DMS79 treated with DMSO at 0.1 percent for 48 hours (cell line): Measurements from ENCODE around the gene RNASE4.
"Not testable (repeated sequence)": the region's sequence is repeated elsewhere in the genome, so short reads cannot be mapped to it uniquely, and the experiment has no call there.

Experiments used
- DNase-seq: peaks from one replicate; lab custom pipeline; 2025; lab: John Stamatoyannopoulos, UW

The RNASE4 gene, protein sequence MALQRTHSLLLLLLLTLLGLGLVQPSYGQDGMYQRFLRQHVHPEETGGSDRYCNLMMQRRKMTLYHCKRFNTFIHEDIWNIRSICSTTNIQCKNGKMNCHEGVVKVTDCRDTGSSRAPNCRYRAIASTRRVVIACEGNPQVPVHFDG

DNA sequence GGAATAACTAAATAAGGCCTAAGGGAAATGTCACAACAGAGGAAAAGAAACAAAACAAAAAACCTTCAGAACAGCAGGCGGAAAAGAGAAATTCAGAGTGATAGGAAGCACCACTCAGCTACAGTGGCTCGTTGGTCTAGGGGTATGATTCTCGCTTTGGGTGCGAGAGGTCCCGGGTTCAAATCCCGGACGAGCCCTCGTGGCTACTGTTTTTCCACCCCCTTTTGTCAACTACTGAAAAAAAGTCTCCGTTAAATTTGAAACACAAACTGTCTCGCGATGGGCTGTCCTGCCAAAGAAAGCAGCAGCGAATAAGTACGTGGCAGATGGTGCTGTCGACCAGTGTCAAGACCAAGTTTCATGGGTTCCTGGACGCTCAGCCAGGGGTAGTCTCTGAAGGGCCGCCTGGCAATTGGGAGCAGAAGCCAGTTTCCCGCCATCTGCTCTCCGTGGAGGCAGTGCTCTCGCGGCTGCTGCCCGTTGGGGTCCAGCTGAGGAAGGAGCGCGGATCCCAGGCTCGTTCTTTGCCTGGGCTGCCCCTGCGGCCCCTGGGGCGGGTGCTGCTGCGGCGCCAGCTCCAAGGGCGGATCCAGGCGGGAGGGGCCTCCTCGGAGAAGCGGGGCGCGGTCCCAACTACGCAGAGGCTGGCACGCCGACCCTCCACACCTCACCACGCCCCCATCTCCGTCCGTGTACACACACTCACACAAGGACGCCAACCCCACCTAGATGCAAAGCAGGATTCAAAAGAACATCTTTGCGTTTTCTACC, at the start of gene RNASE4:
TSS of gene RNASE4 (plus strand) at position 670 of the 771 bp plus-strand sequence. CDS start 14,812 bp downstream, outside the sequence.
- DNase-seq: peak; percentile 60

DNA sequence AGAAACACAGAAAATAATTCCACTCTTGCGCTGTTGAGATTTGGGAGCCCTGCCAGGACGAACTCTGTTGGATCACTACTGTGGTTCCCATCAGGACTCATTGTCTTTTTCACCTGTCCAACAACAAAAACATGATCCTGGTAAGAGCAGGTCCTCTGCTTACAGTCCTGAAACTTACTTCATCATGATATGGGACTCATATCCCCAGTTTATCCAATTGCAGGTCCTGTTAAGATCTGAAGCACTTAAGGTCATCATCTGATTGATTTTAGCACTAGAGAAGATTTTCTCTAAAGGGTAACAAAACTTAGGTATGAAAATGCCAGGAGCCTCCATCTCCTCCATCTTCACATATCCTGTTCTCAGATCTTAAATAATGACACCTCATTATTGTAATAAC, 42.8 kb upstream of the RNASE4 start, which contains the start of gene OR6S1:
TSS of gene OR6S1 (minus strand) at position 101 of the 400 bp plus-strand sequence. CDS start at position 101, 0 bp downstream.
- DNase-seq: no peak

DNA sequence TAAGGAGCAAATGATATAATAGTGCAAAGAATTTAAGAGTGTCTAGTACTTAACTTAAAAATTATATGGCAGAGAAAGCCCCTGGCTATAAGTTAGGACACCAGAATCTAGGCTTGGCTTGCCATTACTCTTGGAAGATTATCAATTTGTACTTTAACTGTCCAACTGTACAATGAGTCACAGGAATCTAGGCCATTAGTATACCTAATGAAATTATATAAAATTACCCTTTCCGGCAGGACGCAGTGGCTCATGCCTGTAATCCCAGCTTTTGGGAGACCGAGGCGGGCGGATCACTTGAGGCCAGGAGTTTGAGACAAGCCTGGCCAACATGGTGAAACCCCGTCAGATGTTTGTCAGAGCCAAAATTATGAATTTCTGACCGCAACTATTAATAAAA, 42.2 kb upstream of the RNASE4 start:
- no peak for DNase-seq

DNA sequence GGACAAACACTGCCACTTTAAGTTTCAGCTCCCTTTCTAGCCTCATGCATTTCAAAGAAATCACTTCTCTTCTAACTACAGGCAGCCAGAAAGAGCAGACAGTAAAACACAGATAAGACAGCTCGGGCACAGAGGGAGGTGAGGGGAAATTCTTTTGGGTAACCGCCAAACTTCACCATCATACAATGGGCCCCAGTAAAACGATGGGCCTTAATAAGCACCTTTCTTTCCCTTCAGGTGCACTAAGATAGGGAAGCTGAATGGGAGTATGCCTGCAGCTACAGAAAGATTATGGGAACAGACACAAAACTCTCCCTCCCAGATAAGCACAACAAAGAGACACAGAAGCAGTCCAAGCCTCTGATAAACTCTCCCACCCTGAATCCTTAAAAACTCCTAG, 41.6 kb upstream of the RNASE4 start:
- not testable (repeated sequence) for DNase-seq

DNA sequence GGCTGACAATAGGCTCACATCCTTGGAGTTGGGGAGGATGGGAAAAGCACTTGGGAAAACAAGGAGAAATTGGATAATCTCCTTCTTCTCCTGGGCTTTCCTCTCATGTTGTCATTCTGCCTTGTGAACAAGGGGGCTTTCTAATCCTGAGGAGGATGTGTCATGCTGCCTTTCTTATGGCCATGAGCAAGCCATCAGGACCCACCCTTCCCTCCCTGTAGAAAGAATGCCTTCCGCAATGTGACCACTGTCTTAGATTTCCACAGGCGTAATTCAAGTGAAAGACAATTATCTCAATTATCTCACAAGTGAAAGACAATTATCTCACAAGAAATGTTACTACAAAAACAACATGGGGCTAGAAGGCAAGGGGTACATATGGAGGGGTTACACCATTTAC, 39.8 kb upstream of the RNASE4 start:
- no peak for DNase-seq

DNA sequence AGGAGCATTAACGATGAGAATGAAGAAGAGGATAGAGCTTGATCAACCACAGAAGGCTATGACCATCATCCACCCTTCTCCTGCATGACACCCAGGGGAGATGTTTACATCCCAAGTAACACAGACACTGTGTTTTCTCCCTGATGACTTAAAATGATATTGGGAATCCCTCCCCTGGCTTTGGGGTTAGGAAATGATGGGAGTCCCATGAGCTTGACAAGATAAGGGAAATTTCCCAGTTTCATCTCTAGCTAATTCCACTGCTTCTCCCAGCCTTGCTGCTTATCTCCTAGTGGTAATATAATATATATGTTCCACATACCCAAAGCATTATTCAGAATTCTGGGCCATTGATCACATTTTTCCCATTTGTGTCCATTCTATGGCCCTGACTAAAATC, 38.9 kb upstream of the RNASE4 start:
- DNase-seq: no peak

DNA sequence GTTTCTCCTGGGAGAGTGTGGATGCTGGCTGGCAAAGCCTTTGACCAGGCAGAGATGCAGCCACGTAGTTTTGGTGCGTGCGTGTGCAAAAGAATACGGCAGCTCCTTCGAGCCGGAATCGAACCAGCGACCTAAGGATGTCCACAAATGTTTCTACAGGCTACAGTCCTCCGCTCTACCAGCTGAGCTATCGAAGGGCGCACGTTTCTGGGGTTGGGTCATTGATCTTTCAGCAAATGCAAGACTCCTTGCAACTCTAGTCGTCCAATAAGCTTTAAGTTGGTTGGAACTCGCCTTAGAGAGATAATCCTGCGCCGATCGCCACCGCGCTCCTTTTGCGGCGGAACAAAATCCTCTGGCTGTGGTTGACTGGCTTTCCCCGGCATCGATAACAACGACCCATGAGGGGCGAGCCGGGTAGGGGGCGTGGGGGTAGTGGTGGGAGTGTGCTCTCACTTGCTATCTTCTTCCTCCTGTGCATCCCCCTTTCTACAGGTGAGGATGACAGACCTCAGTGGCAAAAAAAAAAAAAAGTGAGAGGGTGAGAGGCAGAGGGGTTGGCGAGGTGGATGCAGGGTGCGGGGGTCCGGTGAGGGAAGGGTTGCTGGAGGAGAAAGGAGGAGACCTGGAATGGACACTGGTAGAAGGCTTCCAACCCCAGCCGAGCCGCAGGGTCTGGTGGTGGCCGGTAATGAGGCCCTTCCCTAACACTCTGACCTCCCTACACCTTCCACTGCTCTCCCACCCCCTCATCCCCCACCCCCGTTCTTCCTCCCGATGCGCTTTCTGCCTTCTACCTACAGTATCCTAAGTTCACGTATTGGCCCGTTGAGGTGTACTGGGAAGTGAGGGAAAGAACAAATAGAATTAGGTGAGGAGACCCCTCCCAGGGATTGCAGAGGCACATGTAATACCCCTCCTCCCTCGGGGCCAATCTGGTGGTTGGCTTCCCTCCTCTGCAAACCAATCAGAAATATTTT, 31.1 kb upstream of the RNASE4 start:
- DNase-seq: no peak

DNA sequence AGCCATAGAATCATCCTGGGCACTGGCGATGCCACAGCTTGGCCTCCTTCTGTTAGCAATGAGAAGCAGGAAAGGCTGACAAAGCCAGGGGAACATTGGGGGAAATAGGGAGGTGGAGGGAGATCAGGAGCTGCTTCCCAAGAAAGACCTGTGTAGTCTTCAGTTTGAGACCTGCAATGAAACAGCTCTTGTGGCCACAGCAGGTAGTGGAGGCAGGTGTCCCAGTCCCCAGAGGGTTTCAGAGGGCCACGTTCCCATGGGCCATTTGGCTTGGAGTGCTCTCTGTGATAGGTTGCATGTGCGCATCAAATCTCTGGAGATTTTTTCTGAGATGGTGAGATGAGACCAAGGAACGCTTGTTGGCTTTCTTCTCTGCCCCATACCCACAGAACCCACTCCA, 28.5 kb upstream of the RNASE4 start:
- no peak for DNase-seq

DNA sequence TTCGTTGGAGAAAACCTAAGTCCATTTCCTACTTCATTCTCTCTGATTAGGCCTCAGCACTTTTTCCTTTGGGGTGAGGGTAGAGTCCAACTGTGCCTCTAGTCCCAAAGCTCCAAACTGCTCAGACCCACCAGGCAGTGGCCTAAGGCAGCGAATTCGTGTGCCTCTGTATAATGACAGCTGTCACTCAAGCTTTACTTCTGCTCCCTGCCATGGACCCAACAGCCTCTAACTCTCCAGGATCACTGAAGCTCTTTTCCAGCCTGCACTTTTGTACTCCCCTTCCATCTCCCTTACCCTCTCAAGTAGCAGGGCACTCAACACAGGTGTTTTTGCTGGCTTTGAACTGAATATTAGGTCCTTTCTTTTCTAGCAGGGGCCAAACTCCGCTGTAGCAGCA, 28.1 kb upstream of the RNASE4 start:
- no peak for DNase-seq

DNA sequence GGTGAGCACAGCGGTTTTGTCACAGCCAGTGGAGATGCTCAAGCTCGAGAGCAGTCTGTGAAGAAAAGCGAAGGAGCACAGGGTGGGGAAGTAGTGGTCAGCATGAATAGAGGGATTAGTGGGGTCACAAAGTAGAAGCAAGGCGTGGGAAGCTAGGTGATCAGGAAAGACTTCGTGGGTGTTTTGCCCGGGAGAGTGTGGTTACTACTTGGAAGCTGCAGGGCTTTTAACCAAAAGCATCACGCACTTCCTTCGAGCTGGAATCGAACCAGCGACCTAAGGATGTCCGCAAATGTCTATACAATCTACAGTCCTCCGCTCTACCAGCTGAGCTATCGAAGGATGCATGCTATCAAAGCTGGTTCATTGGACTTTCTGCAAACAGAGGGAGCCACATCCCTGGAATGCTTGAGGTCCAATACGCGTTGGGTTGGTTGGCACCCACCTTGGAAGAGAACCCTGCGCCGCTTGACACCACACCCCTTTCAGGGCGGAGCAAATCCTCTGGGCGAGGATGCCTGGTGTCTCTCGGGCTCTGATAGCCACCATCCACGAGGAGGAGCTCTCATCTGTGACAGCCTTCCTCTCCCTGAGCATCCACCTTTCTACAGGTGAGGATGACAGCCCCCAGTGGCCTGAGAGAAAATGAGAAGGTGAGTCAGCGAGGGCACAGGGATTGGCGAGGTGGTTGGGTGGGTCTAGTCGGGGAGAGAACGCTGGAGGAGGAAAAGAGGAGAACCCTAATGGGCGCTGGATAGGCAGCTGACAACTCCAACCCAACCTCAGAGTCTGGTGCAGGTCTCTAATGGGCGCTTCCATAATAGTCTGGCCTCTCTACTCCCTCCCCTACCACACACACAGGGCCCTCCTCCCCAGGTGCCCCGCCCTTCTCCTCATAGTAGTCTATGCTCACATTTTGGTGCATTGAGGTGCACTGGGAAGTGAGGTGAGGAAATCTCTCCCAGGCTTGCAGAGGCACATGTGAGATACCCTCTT, 26.8 kb upstream of the RNASE4 start:
- no peak for DNase-seq

DNA sequence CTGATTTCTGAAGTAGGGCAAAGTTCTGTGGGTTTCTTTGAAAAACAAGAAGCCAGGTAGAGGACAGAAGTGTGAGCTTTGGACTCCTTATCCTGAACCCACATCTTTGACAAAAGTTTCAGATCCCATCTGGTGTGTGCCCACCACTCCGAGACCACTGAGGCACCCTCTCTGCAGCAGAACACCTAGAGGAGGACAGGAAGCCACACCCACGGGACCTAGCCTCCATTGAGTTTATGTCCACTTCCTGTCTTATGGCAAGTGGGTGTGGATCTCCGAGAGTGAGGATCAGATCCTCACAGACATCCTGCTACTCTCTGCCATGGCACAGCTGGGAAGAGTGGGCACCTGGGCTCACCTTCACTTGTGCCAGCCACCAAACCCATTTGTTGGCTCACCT, 26.1 kb upstream of the RNASE4 start:
- DNase-seq: no peak

DNA sequence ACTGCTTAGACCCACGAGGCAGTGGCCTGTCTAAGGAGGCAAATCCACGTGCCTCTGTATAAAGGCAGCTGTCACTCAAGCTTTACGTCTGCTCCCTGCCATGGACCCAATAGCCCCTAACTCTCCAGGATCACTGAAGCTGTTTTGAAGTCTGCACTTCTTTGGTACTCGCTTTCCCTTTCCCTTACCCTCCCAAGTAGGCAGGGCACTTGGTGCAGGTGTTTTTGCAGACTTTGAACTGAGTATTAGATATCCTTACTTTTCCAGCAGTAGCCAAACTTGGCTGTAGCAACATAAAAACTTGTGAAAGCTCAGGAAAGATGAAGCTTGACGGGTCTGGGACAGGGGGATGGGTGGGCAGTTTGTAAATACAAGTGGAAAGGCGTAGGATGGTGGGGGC, 25.0 kb upstream of the RNASE4 start:
- no peak for DNase-seq

DNA sequence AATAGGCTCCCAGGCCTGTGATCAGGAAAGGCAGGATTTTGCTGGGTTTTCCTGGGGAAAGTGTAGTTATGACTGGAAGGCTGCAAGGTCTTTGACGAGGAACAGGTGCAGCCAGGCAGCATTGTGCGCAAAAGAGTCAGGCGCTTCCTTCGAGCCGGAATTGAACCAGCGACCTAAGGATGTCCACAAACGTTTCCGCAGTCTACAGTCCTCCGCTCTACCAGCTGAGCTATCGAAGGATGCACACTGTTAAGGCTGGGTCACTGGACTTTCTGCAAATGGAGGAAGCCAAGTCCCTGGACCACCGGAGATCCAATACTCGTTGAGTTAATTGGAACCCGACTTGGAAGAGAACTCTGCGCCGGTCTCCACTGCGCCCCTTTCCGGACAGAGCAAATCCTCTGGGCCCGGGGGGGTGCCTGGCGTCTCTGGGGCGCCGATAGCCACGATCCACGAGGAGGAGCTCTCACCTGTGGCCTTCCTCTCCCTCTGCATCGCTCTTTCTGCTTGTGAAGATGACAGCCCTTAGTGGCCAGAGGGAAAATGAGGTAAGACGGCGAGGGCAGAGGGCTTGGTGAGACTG, 24.5 kb upstream of the RNASE4 start:
- DNase-seq: no peak

DNA sequence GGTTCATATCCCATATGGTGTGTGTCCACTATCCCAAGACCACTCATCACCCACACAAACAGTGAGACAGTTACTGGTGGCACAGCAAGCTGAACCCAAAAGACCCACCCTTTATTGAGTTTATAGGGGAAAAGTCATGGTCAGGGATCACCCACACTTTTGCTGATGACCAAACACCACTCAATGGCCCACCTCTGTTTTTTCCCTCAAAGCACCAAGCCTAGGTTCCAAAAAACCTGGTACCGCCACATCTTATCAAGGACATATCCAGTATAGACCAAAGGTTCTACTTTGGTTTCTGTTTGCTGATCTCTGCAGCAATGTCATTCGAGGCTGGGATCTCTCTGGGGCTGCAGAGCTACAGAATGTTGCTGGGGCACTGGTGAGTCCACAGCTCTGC, 23.2 kb upstream of the RNASE4 start:
- DNase-seq: no peak

DNA sequence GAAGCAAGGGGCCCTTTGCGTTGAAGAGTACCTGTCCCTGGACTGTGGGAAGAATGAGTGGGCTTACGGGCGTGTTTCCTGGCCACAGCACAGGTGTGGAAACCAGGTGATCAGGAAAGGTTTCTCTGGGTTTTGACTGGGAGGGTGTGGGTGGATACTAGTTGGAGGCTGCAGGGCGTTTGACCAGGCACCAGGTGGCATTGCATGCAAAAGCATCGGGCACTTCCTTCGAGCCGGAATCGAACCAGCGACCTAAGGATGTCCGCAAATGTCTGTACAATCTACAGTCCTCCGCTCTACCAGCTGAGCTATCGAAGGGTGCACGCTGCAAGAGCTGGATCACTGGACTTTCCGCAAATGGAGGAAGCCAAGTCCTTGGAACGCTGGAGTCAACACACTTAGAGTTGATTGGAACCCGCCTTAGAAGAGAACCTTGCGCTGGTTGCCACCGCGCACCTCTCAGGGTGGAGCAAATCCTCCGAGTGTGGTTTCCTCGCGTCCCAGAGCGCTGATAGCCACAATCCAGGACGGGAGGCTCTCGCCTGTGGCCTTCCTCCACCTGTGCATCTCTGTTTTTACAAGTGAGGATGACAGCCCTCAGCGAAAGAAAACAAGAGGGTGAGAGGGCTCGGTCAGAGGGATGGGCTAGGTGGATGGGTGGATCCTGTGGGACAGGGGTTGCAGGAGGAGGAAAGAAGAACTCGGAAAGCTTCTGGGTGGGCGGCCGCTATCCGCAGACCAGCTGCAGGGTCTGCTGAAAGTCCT, 21.2 kb upstream of the RNASE4 start:
- no peak for DNase-seq

DNA sequence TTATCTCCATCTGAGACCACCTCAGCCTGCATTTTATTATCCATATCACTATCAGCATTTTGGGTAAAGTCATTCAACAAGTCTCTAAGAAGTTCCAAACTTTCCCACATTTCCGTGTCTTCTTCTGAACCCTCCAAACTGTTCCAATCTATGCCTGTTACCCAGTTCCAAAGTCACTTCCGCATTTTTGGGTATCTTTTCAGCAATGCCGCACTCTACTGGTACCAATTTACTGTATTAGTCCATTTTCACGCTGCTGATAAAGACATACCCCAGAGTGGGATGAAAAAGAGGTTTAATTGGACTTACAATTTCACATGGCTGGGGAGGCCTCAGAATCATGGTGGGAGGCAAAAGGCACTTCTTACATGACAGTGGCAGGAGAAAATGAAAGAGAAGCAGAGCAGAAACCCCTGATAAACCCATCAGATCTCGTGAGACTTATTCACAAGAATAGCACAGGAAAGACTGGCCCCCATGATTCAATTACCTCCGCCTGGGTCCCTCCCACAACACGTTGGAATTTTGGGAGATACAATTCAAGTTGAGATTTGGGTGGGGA, 17.9 kb upstream of the RNASE4 start:
- not testable (repeated sequence) for DNase-seq

DNA sequence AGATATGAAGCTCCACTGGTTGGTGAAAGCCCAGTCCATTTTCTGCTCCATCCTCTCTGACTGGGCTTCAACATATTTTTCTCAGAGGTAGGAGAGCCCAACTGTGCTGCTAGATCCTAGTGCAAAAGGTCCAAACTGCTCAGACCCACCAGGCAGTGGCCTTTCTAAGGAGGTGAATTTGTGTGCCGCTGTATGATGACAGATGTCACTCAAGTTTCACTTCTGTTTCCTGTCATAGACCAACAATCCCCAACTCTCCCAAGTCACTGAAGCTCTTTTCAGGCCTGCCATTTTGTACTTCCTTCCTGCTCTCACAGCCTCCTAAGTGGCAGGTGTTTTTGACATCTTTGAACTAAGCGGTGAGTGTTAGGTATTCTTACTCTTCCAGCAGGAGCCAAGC, 16.4 kb upstream of the RNASE4 start:
- DNase-seq: no peak

DNA sequence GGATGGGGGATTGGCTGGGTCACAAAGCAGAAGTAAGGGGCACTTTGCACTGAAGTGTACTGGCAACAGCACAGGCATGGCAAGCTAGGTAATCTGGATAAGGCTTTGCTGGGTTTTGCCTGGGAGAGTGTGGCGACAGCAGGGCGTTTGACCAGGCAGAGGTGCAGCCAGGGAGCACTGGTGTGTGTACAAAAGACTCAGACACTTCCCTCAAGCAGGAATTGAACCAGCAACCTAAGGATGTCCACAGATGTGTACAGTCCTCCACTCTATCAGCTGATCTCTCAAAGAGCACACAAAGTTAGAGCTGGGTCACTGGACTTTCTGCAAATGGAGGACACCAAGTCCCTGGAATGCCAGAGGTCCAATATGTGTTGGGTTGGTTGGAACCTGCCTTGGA, 15.4 kb upstream of the RNASE4 start:
- no peak for DNase-seq

DNA sequence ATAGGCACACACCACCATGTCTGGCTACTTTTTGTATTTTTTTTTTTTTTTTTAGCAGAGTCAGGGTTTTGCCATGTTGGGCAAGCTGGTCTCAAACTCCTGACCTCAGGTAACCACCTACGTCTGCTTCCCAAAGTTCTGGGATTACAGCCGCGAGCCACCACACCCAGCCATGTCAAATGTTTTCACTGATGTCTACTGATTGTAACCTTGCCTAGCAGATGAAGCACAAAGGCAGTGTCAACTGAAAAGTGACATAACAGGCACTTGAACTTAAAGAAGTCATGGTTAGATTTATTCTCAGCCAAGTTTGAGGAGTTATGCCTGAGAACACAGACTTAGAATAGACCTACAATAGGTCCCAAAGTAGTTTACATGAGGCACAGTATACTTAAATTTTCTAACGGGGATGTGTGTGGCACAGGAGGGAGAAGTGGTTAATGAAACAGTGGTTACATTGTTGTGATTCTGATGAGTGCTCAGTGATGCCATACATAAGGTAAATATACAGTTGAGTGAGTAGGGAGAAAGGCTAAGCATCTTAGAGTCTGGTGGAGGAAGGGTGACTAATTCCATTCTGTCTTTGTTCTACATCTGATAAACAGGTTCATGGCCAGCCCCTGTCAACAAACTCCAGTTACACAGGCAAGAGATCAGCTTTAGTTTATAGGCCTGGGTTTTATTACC, 12.6 kb upstream of the RNASE4 start:
- no peak for DNase-seq
